Stimulated activated CD4-positive, alpha-beta T cell treated with anti-CD3 and anti-CD28 coated beads, Interleukin-4, amount 100 ng/mL, for 4 hours (primary cell): ENCODE results near the gene RNF208.

Experiments
- DNase-seq, 2 experiments: peaks; one replicate each; pipeline ENCODE4 v3.0.0-alpha.2; 2020

The RNF208 gene

DNA sequence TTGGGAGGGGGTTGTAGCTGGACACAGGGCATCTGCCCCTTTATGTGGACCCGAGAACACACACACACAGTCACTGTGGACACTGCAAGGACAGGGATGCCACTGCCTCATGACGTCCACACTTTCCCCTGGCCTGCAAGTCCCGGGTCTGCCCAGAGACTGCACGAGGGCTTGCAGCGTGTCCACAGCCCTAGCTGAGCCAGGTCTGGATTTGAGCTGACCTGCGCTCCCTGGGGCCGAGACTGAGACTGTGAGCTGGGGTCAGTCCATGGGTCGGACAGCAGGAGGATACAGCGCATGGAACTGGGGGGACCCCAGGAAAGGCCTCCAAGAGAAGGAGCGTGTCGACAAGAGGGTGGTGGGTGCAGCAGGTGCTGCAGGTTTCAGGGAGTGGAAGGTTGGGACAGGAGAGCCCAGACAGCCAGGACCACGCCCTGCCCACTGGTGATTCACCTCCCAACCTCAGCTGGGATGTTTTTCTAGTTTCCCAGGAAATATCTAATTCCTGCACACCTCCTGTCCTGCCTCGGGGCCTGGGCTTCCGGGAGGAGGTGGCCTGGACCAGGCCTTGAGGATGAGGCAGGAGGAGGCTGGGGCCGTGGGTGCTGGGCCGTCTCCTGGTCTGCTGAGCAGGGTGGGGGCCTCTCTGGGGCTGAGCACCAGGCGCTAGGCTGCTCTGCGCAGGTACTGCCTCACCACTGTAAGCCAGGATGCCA is 4.5 kb upstream of the RNF208 start:
- no peak for DNase-seq

DNA sequence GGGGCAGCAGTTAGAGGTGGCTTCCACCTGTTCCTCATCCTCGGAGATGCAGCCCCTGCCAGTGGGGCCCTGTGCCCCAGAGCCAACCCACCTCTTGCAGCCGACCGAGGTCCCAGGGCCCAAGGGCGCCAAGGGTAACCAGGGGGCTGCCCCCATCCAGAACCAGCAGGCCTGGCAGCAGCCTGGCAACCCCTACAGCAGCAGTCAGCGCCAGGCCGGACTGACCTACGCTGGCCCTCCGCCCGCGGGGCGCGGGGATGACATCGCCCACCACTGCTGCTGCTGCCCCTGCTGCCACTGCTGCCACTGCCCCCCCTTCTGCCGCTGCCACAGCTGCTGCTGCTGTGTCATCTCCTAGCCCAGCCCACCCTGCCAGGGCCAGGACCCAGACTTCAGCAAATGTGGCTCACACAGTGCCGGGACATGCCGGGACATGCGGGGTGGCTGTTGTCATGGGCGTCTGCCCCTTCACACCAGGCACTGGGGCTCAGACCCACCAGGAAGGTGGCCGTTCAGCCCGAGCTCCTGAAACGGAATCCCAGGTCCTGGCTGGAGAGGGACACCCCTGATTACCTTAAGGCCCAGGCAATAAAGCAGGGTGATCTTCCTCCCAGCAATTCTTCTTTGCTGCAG is 3.8 kb upstream of the RNF208 start:
- DNase-seq = no peak

DNA sequence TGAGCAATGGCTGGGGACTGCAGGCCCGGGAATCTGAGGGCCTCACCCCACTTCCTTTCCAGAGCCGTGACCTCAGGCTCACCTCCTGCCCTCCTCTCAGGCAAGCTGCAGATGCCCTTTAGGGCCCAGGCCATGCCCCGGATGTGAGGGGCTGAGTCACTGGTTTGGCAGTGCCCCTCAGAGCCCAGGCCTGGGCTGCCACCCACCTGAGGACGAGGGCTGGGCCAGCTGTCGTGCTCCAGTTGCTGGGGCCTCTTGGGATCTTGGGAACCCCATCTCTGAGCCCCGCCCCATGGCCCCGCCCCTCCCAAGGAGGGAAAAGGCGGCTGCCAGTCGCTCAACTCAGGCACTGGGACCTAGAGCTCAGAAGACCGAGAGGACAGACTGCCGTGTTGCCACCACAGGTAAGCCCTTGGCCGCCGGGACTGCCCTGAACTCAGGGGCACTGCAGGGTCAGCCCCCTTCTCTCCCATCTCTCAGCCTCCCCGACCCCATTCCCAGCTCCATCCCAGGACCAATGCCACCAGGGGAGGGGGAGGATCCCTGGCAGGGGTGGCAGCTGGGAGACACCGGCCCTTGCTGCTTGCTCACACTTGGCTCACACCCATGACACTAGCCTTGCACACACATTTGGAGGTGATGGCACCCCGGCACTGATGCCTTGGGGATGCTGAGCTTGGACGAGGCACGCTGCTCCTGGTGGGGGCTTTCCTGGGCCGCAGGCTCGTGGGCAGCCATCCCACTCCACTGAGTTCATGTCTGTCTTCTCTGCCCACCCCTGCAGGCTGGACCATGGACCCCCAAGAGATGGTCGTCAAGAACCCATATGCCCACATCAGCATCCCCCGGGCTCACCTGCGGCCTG is 3.0 kb upstream of the RNF208 start, which contains the start of gene CYSRT1:
TSS of gene CYSRT1 (plus strand) at position 345 of the 865 bp plus-strand sequence. CDS start at position 793, 448 bp downstream.
- DNase-seq = no peak

DNA sequence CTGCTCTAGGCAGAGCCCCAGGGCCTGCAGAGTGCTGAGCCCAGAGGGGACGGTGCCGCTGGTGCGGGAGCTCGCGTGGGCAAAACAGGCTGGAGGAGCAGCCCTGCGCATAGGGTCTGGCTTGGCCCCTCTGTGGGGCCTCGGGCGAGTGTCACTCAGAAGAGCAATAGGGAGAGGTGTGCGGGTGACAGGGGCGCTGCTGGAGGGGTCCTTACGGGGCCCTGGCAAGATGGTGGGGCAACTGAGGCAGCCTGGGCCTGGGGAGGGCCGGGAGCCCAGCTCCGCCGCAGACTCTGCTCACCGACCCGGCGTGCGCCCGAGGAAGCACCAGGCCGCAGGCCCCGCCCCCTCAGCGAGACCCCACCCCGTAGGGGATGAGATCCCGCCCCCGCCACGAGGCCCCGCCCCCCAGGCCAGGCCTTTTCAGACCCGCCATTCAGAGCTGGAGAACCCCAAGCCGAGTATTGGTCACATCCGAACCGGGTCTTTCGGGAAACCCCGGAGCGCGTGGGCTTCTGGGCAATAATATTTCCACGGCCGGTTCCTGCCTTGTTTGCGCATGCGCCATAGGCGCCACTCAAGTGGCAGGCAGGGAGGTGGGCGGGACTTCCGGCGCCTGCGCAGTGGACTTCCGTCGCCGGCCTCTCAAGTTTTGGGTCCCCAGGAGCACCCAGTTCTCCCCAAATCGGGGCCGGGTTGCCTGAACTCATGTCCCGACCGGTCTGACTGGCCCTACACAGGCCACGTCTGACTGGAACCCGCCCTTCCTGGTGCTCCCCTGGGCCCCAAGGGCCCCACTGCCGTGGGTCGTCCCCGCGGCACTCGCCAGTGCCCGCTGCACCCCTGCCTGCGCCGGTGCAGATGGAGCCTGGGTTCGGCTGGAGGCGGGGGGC is 1.3 kb upstream of the RNF208 start:
- peak; percentile 99 for DNase-seq

DNA sequence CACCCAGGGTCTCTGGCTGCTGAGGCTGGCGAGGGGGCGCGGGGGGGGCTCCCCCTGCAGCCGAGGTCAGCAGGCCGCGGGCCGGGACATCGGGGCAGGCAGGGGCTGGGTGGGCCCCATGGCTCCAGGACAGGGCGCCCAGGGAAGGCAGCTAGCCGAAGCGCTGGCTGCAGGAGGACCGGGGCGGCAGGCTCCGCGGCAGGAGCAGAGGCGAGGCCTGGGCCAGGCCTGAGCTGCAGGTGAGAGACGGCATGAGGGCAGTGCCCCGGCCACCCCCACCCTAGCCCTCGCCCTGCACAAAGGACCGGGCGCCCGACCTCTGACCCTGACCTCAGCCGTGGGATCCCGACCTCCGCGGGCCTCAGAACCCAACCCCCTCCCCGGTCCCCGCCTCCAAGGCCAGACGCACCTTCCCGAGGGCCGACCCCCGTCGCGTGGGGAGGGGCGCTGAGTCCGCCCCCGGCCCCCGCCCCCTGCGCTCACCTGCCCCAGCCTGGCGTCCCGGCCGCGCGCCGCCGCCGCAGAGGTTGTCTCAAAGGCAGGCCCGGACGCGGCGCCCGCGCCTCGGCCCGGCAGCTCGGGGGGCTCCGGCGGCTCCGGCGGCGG is 431 bp downstream of the RNF208 start:
- DNase-seq = peak in 1 of 2 experiments; percentile 29

DNA sequence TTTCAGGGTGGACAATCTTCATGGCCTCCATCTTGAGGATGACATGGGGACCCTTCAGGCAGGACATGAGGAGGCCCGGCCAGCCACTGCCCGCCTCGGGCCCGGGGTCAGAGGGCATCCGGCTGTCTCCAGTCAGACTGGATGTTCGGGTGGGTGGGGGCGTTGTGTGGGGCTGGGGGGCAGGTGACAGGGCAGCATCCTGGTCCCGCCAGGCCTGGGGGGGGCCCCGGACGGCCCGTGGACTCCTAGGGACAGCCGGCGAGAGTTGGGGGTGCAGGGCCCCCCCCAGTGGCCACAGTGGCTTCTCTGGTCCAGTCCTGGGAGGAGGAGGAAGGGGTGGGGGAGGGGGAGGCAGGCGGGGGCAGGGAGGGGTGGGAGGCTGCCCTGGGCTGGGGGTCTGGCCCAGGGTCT is 940 bp downstream of the RNF208 start:
- no peak for DNase-seq

DNA sequence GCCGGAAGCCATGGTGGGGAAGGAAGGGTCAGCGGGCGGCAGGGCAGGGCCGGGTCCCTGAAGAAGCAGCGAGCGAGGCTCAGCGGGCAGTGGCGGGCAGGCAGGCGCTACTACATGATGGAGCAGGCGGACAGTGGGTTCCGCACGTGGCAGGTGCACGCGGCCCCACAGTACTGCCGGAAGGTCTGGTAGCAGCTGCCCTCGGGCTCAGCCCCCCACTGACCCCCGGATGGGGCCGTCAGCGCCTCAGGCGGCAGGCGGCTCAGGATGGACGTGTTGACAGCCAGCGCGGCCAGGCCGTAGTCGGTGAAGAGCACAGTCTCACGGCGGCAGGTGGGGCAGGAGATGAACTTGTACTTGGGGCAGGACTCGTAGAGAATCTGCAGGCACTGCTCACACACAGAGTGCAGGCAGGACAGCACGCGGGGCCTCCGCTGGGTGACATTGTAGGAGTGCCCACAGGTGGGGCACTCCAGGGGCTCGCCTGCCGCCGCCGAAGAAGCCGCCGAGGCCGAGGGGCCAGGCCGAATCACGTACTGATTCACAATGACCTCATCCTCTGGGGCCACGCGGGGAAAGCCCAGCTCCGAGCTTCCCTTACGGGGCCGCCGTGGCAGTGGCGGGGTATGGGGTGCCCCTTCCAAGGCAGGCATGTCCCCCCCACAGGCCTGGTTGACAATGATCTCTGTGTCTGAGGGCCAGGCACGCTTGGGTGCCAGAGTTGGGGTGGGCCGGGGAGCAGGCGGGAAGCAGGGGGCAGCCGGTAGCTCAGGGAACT is 1.5 kb downstream of the RNF208 start:
- DNase-seq = no peak

DNA sequence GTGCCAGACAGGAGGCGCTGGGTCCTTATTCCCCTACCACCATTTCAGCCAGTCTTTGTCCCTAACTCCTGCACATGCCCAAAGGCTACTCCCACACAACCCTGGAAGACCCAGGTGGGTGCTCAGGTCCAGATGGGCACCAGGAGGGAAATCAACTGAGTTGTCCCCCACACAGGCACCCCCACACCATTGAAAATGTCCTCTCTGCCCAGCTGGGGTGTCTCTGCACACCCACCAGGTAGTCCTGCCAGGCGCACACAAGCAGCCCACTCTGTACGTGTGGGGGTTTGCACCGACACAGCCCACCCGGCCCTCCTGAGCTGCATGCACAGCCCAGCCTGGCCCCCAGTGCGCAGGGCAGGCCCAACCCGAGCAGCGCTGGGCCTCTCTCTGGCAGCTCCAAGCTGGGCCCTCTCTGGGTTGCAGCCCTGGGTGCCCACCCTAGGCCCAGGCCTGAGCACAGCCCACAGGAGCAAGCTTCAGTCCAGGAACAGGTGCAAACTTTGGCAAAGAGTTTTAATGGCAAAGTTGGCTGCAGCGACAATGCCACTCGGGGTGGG is 2.2 kb downstream of the RNF208 start:
- DNase-seq = no peak

DNA sequence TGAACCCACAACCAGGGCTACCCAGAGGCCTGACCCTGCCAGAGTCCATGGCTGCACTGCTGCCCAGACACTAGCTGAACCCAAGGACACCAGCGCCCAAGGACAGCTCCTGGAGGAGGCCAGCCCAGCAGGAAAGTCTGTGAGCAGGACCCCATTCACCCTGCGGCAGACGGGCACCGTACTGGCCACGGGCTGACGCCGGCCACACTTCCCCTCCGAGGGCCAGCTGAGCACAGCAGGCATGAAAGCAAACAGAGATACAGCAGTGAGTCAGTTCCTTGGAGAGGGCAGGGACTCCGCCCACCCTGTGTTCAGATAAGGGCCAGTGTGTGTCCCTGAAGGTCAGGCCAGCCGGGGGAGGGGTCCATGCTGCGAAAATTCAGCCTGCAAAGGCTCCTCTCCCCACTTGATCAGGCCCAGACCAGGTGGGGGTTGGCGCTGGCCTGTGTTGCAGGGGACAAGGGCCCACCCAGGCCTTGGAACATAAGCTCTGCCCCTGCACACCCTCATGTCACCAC is 3.2 kb downstream of the RNF208 start:
- no peak for DNase-seq

DNA sequence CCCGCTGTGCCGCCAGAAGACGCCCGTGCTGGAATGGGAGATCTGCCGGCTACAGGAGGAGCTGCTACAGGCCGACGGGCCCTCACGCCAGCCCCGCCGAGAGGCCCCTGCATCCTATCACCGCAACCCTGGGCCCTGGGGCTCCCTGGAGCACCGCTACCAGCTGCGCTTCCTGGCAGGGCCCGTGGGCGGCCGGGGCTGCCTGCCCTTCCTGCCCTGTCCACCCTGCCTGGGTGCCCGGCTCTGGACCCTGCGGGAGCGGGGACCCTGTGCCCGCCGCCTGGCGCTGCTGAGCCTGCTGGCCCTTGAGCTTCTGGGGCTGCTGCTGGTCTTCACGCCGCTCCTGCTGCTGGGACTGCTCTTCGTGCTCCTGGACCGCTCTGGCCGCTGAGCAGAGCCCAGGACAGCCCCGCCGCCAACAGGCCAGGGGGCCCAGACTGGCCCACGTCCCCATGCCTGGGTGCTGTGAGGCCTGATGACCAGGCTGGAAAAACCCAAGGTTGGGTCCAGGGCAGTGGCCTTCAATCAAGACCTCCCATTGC is 3.8 kb downstream of the RNF208 start:
- DNase-seq = no peak

DNA sequence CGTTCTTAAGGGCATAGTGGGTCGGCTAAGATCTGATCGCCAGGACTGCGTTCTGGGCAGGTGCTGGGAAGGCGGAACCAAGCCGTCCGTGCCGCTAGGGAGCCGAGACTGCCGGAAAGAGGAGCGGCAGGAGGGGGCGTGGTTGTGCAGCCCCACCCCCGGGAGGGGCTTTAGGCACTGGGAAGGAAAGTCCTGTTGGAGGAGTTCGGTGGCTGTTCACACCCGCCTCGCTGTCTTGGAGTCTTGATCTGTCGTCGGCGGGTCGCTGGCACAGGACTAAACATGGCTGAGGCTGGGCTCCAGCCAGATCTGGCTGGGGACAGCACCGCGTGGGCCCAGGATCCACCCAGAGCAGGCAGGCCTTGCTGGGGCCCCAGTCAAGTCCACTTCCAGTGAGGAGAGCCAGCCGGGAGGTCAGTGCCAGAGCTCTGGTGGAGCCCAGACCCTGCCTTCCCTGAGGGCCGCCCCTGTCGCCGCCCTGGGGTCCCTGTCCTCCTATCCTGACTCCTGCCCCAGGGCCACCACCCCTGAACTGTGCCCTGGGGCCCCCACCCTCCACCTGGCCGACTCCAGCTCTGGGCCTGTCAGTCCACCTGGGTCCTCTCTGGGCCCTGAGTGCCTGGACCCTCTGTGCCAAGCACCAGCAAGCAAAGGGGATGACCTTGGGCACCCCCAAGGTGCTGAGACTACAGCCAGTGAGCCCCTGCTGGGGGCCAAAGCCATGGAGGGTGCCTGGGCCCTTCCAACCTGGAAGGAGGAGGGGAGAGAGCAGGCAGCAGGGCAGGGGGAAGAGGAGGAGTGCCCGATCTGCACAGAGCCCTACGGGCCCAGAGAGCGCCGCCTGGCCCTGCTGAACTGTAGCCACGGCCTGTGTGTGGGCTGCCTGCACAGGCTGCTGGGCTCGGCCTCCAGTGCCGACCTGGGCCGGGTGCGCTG is 4.5 kb downstream of the RNF208 start:
- DNase-seq = no peak

DNA sequence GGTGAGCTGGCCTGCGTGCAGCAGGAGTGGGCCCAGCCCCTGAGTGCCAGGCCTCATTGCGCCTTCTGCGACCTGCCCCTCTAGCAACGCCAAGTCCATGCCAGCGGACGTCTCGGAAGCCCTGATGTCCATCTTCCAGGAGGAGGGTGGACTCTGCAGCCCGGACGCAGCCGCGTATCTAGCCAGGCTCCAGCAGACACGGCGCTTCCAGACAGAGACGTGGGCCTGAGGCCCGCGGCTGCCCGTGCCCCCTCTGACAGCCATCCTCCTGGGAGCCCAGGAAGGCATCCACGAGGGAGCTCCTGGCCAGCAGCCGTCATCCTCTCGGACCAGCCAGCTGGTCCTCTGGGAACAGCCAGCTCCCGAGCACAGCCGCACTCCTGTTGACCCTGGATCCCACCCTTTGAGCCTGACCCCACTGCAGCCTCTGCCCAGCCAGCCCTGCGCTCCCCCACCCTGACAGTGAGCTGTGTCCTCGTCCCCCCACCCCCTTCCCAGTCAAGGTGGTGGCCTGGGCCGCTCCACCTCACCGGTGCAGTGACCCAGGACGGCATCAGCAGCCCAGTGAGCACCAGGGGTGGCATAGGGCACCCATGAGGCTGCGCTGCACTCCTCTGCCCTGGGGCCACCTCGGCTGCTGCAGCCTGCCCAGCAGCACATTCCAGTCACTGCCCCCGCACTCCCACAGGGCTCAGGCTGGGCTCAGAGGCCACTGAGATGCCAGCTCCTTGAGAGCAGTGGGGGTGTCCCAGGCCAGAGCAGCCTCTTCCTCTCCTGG is 5.7 kb downstream of the RNF208 start:
- no peak for DNase-seq

DNA sequence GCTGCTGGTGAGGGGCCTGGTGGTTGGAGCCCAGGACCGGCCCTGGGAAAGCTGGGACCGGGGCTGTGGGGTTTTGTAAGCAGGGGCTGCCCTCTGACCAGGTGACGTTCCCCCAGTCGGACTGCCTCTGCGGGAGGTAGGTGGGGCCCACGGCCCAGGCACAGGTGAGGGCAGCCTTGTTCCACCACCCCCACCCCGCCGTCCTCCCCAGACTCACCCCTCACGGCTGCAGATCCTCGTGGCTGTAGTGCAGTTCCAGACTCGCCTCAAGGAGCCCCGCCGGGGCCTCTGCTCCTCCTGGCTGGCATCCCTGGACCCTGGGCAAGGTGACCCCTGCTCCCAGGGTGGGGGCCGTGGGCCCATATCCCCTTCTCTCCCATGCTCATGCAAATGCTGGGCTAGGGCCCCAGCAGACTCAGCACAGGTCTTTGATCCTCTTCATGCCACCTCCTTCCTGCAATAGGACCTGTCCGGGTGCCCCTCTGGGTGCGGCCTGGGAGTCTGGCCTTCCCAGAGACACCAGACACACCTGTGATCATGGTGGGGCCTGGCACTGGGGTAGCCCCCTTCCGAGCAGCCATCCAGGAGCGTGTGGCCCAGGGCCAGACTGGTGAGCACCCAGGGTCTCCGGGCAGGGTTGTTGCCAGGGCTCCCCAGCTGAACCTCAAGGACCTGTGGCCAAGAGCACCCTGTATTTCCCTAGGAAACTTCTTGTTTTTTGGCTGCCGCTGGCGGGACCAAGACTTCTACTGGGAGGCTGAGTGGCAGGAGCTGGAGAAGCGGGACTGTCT is 6.6 kb downstream of the RNF208 start:
- DNase-seq = no peak

DNA sequence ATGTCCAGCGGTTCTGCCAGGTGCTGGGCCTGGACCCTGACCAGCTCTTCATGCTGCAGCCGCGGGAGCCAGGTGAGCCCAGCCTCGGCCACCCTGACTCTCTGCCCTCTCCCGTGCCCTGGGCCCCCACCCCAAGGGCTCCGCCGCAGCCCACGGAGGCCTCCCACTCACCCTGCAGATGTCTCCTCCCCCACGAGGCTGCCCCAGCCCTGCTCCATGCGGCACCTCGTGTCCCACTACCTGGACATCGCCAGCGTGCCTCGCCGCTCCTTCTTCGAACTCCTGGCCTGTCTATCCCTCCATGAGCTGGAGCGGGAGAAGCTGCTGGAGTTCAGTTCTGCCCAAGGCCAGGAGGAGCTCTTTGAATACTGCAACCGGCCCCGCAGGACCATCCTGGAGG is 7.4 kb downstream of the RNF208 start:
- DNase-seq = no peak

DNA sequence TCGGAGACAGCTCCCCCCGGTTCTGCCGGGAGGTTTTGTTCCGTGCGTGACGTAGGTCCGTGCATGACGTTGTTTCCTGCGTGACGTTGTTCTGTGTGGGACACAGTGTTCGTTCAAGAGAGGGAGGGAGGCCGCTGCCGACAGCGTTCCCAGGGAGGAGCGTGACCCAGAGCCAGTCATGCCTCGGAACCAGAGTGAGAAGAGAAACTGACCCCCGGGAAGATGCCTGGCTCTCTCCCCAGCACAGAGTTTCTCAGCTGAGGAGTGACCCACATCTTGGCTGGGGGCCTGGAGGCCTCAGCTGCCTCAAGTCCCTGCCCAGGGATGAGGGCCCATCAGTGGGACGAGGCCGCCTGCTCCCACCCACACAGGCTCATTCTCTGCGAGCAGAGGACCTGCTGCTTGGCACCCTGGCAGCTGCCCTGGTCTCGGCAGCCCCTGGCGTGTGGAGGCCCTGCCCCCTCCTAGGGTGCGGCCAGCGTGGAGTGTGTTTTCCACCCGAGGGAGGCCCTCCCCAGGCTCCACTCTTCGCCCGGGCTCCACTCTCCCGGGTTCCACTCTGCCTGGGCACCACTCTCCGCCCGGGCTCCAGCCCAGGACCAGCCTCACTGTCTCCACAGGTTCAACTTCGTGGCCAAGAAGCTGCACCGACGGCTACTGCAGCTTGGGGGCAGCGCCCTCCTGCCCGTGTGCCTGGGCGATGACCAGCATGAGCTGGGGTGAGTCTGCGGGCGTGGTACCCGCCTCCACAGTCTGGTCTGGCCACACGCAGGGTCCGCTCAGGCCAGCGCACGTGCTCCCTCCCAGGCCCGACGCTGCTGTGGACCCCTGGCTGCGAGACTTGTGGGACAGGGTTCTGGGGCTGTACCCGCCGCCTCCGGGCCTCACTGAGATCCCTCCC is 8.6 kb downstream of the RNF208 start:
- DNase-seq = no peak

DNA sequence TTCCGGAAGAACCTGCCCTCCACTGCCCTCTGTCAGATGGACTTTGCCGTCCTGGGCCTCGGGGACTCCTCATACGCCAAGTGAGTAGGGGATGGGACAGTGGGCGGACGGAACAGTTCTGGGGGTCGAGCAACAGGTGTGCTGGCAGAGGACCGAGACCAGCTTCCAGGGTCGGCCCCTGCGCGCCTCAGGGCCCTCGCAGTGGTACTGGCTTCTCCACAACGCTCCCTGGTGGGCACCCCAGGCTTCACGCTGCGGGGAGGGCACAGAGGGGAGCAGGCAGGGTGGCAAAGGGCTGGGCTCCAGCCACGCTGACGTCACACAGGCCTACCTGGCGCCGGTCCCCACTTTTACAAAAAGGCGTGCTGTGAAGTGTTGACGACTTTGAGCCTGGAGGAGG is 9.5 kb downstream of the RNF208 start:
- no peak for DNase-seq

DNA sequence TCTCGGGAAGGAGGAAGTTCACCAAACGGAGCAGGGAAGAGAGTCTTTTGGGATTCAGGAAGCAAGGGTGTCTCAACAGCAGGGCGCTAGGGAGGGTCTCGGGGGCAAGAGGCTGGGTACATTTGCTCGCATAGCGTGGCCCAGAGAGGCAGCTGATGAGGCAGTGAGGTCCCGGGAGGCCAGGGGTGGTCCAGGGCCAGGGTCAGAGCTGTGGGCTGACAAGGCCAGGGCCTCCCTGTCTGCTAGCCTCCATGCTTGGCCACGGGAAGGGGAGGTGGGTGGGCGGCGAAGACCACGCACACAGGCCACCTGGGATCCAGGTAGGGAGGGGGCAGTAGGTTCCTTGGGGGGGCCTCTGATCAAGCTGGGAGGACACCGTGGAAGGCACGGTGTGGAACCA is 10.5 kb downstream of the RNF208 start:
- no peak for DNase-seq
